GM12865 (cell line): ENCODE measurements around the gene ERC1.
"Not testable (repeated sequence)": the region's sequence is repeated elsewhere in the genome, so short reads cannot be mapped to it uniquely, and the experiment has no call there.

Experiments used
- DNase-seq: peaks from one replicate; pipeline ENCODE4 v3.0.0; 2010; ENCODE audit warnings: low read depth
- H3K4me3 ChIP-seq: 2 replicates; pipeline ENCODE4 v1.5.1; 2011; ENCODE audit warnings: mild to moderate bottlenecking, low read depth, low read length, control low read depth
- CTCF ChIP-seq: IDR thresholded peaks from 2 replicates; pipeline ENCODE4 v1.5.1; 2011; ENCODE audit warnings: low read length, control low read depth, low read depth, inconsistent platforms; ENCODE audit not compliant: insufficient read depth; ENCODE audit errors: missing control alignments

Gene ERC1

GRCh38 chr12:1313906-1314305, 322.9 kb downstream of the ERC1 start:
- DNase-seq: no peak
- H3K4me3 ChIP-seq: no peak overlapping the region
- TF ChIP-seq CTCF: no peak

GRCh38 chr12:1314523-1314922, 323.5 kb downstream of the ERC1 start:
- no peak overlapping the region for H3K4me3 ChIP-seq
- no peak for DNase-seq
- no peak for TF ChIP-seq CTCF

DNA sequence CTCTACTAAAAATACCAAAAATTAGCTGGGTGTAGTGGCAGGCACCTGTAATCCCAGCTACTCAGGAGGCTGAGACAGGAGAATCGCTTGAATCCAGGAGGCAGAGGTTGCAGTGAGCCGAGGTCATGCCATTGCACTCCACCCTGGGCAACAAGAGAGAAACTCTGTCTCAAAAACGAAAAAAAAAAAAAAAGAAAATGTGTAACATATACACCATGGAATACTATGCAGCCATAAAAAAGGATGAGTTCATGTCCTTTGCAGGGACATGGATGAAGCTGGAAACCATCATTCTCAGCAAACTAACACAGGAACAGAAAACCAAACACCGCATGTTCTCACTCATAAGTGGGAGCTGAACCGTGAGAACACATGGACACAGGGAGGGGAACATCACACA, 326.0 kb downstream of the ERC1 start:
- not testable (repeated sequence) for DNase-seq, H3K4me3 ChIP-seq

DNA sequence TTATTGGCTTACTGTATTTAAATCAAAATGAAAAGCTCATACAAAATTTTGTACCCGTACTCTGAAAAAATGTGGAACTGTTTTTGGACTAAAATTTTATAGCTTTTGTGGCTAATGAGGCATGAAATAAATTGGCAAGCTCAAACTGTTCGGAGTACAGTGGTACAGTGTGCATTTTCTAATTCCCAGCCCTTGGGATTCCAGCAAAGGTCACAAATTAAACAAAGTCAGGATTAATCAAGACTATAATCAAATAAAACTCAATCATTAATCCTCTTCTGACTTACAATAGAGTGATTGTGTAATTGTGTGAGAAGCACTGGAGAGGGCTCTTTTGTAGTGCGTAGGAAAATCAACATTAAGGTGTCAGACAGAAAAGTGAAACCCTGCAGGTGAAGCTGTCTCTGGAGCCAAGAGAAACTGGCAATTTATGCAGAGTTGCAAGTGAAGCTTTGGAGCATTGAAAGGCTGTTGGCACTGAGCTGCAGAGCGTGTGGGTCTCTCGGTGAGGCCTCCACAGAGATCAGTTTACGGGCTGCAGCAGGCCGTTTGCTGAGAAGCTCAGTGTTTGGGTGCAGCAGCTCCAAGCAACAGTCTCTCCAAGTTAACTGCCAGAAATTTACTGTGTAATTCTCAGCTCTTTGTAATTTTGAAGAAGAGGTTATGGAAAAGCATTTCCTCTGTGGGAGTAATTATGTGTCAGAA, 327.5 kb downstream of the ERC1 start:
- no peak overlapping the region for H3K4me3 ChIP-seq
- no peak for DNase-seq
- no peak for TF ChIP-seq CTCF

GRCh38 chr12:1319212-1319611, 328.2 kb downstream of the ERC1 start:
- DNase-seq: no peak
- no peak for TF ChIP-seq CTCF
- no peak overlapping the region for H3K4me3 ChIP-seq

GRCh38 chr12:1320021-1320420, 329.0 kb downstream of the ERC1 start:
- no peak for TF ChIP-seq CTCF
- DNase-seq: no peak
- H3K4me3 ChIP-seq: no peak overlapping the region

- H3K4me3 ChIP-seq: no peak overlapping the region
Measured at GRCh38 chr12:1322821-1323220, 331.8 kb downstream of the ERC1 start.

More at GRCh38 chr12:1322821-1323220, 331.8 kb downstream of the ERC1 start:
- no peak for DNase-seq
- no peak for TF ChIP-seq CTCF
